T-helper 2 cell (primary cell): ENCODE data around the gene SPANXD.
"Not testable (repeated sequence)": the region's sequence is repeated elsewhere in the genome, so short reads cannot be mapped to it uniquely, and the experiment has no call there.

ENCODE experiments used
- DNase-seq, 5 experiments: peaks; one replicate each; pipeline versions ENCODE4 v3.0.0 to v3.0.0-alpha.2; 2012 to 2022
- total RNA-seq, 2 donors: gene quantifications; one replicate each; lab custom pipeline; 2026; lab: John Stamatoyannopoulos, UW

SPANXD gene, protein sequence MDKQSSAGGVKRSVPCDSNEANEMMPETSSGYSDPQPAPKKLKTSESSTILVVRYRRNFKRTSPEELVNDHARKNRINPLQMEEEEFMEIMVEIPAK
- 0 reads per million in 2 donors for total RNA-seq

DNA sequence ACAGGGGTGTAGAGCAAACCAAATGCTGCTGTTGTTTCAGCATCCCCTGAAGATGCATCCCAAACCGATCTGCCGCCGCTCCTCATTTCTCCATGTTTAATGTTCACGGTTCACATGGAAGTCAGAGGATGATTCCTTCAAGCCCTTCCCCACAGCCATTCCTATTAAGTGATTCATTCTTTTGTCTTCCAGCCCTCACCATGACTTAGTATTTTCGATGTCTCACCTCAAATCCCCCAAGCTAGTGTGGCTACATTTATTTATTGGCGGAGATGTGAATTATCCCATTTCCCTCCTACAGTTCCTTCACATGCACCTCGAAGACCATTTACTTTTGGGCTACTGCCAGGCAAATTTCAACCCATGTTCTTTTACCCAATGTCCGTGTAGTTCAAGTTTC lies at the start of gene SPANXD:
SPANXD (minus strand) TSS at position 101 of the 400 bp plus-strand sequence. CDS start 334 bp downstream, outside the sequence.
- DNase-seq = not testable (repeated sequence)

DNA sequence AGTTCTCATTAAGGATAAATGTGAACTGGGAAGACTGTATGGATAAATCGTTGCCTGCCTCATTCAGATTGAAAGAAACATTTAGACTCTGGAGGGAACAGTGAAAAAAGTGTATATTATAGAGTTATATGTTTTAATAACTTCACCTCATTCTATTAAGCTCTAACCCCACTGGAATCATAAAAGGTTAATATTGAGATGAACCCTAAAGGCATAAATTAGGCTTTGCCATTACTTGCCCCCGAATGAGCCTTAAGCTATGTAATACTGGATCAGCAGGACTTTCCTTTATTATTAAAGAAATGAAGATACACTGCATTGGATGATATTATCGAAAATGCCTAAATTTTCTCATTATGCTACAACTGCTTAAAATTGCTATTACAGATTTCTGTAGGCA lies 44.1 kb upstream of the SPANXD start:
- DNase-seq = no peak

DNA sequence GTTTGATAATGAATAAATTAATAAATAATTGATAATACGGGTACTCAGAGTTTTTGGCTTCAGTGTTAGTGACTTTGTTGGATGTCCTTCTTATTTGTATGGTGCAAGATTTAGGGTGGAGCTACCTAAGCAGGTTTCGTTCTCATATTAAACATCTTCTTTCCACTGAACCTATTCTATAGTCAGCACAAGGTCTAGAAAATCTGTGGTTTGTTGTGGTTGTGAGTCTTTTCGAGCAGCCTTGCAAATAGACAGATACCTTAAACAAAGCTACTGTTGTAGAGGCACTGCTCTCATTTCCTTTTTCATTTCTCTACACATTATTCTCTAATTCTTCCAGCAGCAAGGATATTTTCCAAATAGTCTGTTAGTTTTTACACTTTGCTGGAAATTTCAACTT lies 38.1 kb upstream of the SPANXD start:
- DNase-seq = no peak

DNA sequence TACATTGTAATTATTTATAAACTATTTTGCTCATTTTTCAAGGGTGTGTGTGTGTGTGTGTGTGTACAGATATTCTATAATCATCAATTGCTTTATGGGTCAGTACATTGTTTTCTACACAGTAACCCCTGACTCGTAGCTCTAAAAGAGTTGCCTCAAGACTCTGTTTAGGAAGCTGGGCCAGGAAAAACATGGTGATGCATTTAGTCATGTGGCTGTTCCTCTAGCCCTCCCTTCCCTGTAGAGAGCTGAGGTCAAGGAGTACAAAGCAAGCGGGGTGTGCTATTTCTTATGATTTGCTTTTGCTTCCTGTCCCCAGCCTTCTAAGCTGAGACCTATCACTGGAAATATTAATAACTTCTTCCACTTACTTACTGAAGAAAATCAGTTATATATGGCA lies 34.8 kb upstream of the SPANXD start:
- no peak for DNase-seq

DNA sequence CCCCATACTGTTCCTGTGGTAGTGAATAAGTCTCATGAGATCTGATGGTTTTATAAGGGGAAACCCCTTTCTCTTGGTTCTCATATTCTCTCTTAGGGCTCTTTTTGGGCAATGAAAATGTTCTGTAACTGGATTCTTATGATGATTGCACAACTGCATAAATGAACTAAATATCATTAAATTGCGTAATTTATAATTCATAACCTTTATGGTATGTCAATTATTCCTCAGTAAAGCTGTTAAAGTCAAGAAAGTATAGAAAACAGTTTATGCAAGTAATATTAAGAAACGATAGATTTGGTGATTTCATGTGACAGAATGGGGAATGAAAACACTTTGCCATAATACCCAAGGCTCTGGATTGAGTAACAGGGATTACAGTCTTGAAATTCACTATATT lies 33.5 kb upstream of the SPANXD start:
- DNase-seq = no peak

DNA sequence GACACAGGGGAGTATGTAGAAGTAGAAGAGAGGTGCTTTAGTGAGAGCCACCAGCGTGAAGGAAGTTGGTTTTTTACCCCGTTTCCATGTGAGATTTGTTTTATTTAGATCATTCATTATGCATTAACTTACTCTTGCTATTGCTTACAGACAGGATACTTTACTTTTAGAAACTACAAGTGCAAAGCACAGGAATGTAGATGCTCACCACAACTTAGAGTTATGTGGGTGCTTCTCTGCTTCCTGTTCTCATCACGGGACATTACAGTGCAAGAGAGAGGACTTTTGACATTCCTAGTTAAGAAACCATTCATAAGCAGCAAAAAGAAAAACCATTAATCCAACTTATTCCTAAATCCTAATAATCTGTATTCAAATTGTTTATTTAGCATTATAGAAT lies 25.6 kb upstream of the SPANXD start:
- no peak for DNase-seq

DNA sequence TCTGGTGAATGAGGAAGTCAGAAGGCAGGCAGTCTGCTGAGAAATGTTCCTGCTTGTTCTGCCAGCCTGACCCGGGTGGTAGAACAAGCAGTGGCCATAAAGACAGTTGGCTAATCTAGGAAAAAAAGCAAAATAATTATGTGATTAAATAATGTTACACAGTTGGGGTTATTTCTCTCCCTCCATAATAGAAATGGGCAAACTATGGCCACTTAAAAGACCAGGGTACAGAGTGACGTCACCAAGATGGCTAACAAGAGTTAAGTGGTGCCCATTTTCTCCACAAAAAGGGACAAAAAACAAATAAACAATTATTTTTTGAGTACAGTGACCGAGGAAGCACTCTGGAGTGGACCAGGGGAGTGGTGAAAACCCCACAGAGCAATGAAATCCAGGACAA lies 16.1 kb upstream of the SPANXD start:
- no peak for DNase-seq

DNA sequence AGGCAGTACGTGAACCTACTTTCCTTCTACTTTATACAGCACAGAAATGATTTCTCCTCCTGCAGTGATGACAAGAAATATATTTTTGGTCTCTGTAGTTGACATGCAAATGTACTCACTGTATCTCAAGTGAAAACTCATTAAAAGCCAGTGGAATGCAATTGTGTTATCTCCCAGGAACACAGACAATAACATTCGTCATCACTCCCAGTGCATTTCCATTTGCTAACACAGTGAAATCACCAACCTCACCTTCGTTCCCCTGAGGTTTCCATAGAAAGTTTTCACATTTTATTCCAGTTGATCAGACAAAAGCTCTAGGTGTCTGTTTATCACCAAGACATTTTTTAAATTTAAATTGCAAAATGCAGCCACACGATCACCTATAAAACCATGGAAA lies 2.5 kb upstream of the SPANXD start:
- no peak for DNase-seq

DNA sequence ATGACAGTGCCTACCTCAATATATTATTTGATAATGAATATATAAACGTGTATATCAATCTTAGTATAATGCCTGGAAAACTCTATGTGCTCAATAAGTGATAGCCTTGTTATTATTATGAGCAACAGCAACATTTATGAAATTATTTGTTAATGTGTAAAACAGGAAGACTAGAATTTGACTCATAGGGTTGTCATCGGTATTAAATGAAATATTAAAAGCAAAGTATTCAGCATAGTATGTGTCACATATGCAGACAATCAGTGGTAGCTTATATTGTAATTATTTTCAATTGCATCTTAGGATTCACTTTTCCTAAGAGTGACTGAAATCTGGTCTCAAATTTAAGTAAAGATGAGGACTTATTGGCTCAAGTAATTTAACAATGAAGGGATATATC lies 24.6 kb downstream of the SPANXD start:
- no peak for DNase-seq

DNA sequence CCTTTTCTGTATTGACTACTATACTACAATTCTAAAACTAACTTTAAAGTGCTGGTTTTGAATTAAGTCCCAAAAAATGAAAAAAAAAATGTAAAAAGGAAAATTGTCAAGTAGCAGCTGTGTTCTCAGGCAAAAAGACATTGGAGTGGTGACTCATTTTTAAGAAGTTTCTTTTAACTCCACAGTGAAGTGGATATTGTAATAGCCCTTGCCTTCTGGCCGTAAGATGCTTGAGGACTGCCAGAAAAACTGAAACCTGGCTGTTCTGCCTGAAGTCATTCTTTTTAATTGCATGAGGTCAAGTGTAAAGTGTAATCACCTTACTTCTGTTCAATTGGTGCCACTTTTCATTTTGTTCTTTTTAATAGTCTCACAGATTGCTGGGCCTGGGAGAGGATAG lies 28.9 kb downstream of the SPANXD start:
- DNase-seq = no peak

DNA sequence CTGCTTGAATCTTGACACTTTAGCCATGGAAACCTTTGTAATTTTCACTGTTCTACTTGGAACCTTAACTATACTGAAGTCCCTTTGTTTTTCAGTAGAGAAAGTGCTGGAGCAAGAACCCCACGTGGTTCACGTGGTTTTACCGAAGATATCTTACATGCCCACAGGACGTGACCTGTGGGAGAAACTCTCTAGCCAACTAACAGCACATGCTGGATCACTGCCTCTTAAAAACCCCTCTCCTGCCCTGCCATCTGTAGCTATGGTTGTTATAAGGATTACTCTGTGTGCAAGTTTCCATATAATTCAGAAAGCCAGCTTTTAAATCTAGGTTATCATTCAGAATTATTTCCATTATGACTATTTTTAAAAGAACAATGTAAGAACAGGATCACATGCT lies 30.2 kb downstream of the SPANXD start:
- DNase-seq = no peak

DNA sequence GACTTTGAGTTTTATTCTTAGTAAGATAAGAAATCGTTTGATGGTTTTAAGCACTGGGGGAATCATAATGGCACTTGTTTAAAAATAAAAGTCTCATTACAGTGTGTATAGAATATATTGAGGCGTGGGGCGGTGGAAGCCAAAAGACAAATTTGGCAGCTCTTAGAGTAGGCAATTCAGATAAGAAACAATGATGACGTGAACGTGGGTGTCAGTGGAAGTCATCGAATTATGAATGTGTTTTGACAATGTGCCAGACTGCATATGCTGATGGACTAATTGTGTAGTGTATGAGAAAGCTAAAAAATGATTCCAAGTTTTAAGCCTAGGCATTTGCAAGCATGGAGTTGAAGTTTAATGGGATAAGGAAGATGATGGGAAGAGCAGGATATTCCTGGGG lies 35.8 kb downstream of the SPANXD start:
- no peak for DNase-seq

DNA sequence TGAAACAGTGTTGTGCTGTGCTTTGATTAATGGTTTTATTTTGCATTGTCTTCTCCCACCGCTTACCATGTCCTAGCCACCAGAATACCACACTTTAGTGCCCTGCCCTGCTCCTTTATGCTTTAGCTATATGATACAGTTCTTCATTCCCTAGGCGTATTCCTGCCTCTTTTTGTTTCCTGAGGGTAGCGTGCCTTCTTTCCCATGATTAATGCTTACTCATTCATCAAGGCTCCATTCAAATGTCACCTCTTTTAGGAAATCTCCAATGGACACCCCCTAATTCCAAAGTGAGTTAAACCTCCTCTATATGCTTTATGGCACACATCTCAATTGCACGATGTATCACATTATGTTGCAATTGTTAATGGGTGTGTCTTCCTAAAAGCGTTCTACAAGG lies 46.3 kb downstream of the SPANXD start:
- DNase-seq = no peak
